NCI-H2107 (cell line): ENCODE data around the gene MRFAP1.
"Not testable (repeated sequence)": the region's sequence is repeated elsewhere in the genome, so short reads cannot be mapped to it uniquely, and the experiment has no call there.

Source experiments
- DNase-seq: peaks from one replicate; lab custom pipeline; 2025; lab: John Stamatoyannopoulos, UW

MRFAP1 gene

GRCh38 chr4:6634746-6635145, 5.7 kb upstream of the MRFAP1 start:
- no peak for DNase-seq

DNA sequence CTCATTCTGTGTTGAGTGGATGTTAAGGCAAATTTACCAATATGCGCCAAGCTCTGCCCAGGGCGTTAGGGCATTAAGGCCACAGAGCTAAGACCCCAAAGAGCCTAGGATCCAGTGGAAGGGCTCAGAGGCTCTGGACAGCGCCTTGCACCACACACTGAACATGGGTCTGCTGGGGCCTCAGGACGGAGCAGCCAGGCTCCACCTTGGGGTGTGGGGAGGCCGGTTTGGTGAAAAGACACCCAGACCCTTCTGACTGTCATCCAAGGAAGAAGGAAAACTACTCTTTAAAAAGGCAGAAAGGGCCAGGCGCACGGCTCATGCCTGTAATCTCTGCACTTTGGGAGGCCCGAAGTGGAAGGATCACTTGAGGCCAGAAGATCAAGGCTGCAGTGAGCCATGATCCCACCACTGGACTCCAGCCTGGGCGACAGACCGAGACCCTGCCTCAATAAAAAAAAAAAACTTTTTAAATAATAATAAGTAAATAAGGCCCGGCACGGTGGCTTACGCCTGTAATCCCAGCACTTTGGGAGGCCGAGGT, 1.3 kb upstream of the MRFAP1 start:
- no peak for DNase-seq

DNA sequence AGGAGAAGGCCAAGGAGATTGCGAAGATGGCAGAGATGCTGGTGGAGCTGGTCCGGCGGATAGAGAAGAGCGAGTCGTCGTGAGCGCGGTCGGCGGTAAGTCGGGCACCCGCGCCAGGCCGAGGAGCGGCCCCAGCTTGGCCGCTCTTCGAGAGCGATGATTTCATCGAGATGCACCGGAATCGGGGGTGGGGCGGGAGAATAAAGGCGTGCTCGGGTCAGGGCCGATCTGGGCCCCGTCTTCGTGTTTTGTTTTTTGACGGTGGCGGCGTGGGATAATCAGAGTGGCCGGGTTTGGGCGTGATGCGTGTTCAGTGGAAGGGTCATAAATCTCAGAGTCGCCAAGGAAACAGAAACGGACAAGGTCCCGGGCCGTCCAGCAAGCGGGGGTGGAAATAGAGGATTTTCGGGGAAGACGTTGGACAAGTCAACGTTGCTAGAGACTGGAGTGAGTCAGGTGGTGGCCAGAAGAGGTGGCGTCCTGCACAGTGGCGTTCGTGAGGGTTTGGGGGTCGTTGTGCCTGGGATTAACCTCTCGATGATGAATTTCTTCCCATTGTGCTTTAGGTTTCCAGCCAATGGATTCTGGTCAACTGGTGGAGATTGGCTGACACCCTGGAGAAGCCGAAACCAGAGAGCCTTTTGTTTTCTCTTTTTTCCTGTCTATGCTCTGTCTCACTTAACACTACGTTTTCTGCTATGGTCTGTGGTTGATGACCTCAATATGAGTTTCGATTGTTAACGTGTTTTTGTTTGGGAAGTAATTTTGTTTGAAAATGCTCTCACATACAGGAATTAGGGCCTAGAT, 882 bp downstream of the MRFAP1 start:
- DNase-seq: no peak

- DNase-seq: no peak
Measured at GRCh38 chr4:6641971-6642320, 1.5 kb downstream of the MRFAP1 start.

DNA sequence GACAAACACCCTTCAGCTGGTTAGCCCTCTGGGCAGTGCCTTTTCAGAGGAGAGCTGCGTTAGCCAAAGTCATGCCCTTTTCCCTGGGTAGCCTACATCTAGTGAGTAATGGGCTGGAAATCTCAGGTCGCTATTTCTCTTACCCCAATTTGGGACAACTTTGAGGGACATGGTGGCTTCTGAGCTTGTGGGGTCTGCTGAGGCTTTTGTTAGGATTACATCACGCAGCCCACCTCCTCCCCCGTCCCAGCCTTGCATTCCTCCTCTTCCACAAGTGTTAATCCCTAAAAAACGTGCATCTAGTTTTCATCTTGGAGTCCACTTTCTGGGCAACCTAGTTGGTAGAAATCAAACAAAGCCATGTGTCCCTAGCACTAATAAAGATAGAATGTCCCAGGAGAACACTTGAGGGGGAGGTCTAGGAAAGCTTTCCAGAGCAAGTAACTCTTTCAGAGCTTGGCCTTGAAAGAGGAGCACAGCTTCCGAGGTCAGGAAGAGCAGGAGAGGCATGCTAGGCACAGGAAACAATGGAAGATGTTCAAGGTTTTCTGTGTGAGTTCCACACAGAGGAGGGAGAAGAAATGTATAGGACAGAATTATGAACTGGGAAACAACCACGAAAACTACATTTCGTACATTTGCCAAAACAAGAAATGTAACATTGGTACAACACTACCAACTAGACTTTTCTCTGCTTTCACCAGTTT, 2.8 kb downstream of the MRFAP1 start:
- no peak for DNase-seq

- DNase-seq: no peak
Measured at GRCh38 chr4:6644792-6645530, 4.5 kb downstream of the MRFAP1 start.

GRCh38 chr4:6647169-6647568, 6.7 kb downstream of the MRFAP1 start:
- DNase-seq: no peak

- no peak for DNase-seq
Measured at GRCh38 chr4:6647582-6648230, 7.2 kb downstream of the MRFAP1 start.

DNA sequence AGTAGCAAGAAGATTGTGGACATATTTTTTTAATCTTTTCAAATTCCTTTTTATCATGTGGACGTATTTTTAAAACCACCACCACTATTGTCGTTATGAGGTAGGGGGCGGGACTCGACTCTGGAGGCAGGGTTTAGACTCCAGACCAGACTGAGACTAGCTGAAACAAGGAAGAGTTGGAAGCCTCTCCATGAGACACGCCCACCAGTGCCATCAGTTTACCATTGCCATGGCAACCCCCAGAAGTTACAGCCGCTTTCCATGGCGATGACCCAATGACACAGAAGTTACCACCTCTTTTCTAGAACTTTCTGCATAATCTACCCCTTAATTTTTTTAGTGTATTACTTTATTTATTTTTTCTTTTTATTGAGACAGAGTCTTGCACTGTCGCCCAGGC, 8.7 kb downstream of the MRFAP1 start:
- DNase-seq: no peak

DNA sequence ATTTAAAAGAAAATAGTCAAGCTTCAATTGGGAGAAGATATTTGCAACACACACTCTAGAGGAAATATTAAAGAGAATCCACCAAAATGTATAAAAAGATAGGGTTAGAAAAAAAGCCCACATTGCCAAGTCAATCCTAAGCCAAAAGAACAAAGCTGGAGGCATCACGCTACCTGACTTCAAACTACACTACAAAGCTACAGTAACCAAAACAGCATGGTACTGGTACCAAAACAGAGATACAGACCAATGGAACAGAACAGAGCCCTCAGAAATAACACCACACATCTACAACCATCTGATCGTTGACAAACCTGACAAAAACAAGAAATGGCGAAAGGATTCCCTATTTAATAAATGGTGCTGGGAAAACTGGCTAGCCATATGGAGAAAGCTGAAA, 13.7 kb downstream of the MRFAP1 start:
- DNase-seq: not testable (repeated sequence)

- not testable (repeated sequence) for DNase-seq
Measured at GRCh38 chr4:6655291-6655690, 14.8 kb downstream of the MRFAP1 start.

DNA sequence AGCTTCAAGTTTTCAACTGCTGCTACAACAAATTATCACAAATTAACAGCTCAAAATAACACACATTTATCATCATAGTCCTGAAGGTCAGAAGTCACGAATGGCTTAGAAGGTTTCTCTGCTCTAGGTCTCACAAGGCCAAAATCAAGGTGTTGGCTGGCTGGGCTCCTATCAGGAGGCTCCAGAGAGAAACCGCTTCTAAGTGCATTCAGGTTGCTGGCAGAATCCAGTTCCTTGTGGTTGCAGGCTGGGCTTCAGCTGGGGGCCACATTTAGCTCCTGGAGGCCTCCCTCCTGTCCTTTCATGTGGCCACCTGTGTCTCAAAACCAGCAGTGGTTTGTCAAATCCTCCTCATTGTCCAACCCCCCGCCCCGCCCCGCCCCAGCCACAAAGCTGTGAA, 15.4 kb downstream of the MRFAP1 start:
- no peak for DNase-seq

DNA sequence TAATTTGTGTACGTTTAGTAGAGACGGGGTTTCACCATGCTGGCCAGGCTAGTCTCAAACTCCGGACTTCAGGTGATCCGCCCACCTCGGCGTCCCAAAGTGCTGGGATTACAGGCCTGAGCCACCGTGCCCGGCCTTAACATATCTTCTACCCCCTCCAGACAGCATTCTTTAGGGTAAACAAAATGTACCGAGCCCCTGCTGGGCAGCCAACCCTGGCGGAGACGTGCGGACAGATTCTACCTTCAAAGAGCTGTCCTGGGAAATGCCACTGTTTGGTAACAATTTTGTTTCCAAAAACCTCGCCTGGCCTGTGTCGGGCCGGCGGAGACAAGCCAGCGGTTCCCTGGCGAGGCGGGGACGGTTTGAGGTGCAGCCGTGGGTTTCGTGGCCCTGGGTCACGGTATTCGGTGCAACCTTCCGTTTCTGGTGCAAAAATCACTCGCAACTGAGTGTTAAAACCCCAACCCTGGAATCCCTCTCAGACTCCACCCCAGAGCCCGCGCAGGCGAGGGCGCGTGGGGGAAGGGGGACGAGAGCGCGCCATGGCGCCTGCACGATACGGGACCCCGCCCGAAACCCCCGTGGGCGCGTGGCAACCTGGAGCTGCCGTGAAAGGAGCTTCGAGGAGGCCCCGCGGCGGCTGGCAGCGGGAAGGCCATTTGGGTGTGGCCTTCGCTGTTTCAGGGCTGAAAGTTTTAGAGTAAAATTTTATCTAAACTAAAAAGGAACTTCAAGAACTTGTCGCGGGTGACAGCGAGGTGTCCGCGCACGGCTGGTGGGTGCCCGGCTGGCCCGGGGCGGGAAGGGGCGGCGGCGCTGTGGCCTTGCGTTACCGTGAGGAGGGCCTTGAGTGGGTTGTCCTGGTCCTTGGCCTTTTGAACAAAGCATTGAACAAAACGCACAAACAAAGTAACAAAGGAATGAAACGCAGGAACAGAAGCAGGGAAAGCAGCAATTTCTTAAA, 17.0 kb downstream of the MRFAP1 start:
- DNase-seq: no peak

- DNase-seq: no peak
Measured at GRCh38 chr4:6658209-6658595, 17.7 kb downstream of the MRFAP1 start.

DNA sequence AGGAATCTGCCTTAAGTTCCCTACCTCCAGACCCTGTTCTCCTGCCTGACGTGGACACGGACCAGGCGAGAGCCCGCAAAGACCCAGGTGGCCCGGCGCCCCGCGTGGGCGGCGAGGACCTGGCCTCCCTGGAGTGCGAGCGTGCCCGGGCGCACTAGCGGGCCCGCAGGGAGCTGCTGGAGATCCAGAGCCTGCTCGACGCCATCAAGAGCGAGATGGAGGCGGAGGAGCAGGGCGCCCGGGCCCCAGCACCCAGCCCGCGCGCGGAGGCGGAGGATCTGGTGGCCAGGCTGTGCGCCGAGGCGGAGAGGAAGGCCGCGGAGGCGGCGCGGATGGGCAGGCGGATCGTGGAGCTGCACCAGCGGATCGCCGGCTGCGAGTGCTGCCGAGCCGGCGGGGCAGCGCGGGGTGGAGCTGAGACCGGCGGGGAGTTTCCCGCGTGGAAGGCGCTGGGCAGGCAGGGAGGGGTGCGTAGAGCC, 18.2 kb downstream of the MRFAP1 start:
- no peak for DNase-seq

DNA sequence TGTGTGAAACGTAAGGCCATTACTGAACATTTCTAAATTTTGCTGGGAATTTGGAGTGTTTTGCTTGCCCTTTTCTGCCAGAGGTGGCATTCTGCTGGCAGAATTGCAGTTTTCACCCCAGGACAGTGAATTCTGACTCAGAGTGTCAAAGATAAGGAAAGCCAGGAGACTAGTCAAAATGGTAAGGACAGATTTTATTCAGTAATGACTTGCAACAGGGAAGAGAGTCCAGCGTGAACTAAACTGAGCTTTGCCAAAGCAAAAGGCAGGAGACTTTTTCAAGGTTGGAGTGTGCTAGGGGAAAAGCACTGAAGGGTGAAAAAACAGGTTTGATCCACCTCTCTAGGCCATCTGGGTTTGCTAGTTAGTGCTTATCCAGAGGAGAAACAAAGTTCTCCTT, 19.4 kb downstream of the MRFAP1 start:
- no peak for DNase-seq

DNA sequence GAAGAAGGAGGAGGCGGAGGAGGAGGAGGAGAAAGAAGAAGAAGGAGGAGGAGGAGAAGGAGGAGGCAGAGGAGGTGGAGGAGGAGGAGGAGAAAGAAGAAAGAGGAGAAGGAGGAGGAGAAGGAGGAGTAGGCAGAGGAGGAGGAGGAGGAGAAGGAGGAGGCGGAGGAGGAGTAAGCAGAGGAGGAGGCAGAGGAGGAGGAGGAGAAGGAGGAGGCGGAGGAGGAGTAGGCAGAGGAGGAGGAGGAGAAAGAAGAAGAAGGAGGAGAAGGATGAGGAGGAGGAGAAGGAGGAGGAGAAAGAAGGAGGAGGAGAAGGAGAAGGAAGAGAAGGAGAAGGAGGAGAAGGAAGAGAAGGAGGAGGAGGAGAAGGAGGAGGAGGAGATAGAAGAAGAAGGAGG, 19.9 kb downstream of the MRFAP1 start:
- DNase-seq: no peak

DNA sequence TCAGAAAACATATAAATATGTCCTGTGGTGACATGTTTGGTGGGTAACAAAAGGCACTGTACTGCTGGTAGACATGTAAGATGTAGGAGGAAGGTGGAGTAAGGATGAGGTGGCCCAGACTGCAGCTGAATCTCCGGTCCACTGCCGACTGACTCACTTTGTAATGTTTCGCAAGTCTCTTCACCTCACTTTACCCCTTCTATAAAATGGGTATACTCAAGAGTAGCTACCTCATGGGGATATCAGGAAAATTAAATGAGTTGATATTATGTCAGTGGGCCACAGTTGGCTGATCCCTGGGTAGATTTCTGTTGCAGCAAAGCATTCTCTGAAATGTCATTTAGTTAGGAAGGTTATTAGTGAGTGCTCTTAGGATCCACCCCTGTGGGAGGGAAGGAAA, 22.1 kb downstream of the MRFAP1 start:
- no peak for DNase-seq

DNA sequence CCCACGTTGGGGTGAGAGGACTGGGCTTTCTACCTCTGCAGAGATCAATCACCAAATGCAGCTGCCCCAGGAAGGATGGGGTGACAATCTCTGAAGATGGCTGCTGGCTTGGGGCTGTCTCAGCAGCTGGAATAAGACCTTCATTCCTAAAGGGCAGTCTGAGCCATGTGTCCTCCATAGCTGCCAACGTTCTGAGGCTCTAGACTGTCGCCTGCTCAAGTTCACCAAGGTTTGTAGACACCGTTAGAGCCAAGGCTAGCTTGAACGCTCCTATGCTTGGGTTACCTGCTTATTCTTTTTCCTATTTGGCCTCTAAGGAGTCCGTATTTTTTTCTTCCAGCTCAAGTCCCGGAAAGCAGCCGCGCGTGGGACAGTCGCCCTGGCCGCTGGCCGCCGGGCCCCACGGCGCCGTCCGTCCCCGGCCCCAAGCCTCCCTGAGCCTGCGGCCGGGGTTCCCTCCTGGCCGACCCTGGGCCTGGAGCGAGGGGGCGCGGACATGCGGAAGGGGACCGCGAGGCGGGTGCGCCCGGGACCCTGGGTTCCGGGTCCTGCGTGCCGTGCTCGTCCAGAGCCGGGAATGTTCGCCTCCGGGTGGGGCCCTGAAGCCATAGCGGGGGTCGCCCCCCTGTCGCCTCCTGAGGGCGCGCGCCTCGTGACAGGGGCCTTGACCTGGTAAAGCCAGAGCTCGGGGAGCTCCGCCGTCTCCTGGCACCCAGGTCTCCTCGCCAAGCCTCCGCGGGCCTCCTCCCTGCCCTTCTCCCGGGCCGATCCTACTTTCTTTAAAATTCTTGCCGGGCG, 23.3 kb downstream of the MRFAP1 start:
- no peak for DNase-seq

GRCh38 chr4:6665320-6665654, 24.8 kb downstream of the MRFAP1 start:
- DNase-seq: no peak
